Measurements from ENCODE around the gene ZCCHC7.

The ZCCHC7 gene

GRCh38 chr9:37342895-37343294, 222.5 kb downstream of the ZCCHC7 start:
- DNase-seq = no peak

- no peak for DNase-seq
Measured at GRCh38 chr9:37343724-37344123, 223.3 kb downstream of the ZCCHC7 start.

- no peak for DNase-seq
Measured at GRCh38 chr9:37345038-37345437, 224.7 kb downstream of the ZCCHC7 start.

- DNase-seq = no peak
Measured at GRCh38 chr9:37348917-37349316, 228.5 kb downstream of the ZCCHC7 start.

GRCh38 chr9:37350486-37351190, 230.3 kb downstream of the ZCCHC7 start:
- no peak for DNase-seq

- DNase-seq = no peak
Measured at GRCh38 chr9:37353791-37354190, 233.4 kb downstream of the ZCCHC7 start.

- DNase-seq = no peak
Measured at GRCh38 chr9:37362430-37362829, 242.1 kb downstream of the ZCCHC7 start.

- DNase-seq = no peak
Measured at GRCh38 chr9:37363124-37363523, 242.8 kb downstream of the ZCCHC7 start.

GRCh38 chr9:37364136-37364535, 243.8 kb downstream of the ZCCHC7 start:
- DNase-seq = no peak

GRCh38 chr9:37364751-37365360, 244.5 kb downstream of the ZCCHC7 start:
- no peak for DNase-seq

GRCh38 chr9:37369671-37370070, 249.3 kb downstream of the ZCCHC7 start:
- DNase-seq = no peak

GRCh38 chr9:37370282-37370681, 249.9 kb downstream of the ZCCHC7 start:
- no peak for DNase-seq

- DNase-seq = no peak
Measured at GRCh38 chr9:37370968-37371563, 250.7 kb downstream of the ZCCHC7 start.

- no peak for DNase-seq
Measured at GRCh38 chr9:37371565-37372464, 251.4 kb downstream of the ZCCHC7 start.

- DNase-seq = no peak
Measured at GRCh38 chr9:37372839-37373238, 252.5 kb downstream of the ZCCHC7 start.

GRCh38 chr9:37373621-37374020, 253.2 kb downstream of the ZCCHC7 start:
- DNase-seq = no peak

GRCh38 chr9:37374892-37375291, 254.5 kb downstream of the ZCCHC7 start:
- DNase-seq = no peak

GRCh38 chr9:37377688-37378612, 257.6 kb downstream of the ZCCHC7 start:
- no peak for DNase-seq

- no peak for DNase-seq
Measured at GRCh38 chr9:37378613-37379004, 258.2 kb downstream of the ZCCHC7 start.

GRCh38 chr9:37379835-37380234, 259.5 kb downstream of the ZCCHC7 start:
- no peak for DNase-seq

- no peak for DNase-seq
Measured at GRCh38 chr9:37380570-37380969, 260.2 kb downstream of the ZCCHC7 start.

- no peak for DNase-seq
Measured at GRCh38 chr9:37381094-37381741, 260.8 kb downstream of the ZCCHC7 start.
